Left ventricle myocardium inferior (tissue), 1 donor: Measurements from ENCODE around the gene APOL3. TPM values are rescaled to one million over a fixed set of nuclear protein-coding genes. Genes with fewer than 3 reads are reported as not detected.

Experiments
- DNase-seq: peaks from one replicate; pipeline ENCODE4 v3.0.0-alpha.2; 2020
- H3K27ac ChIP-seq: fragments of 200-600 bp; replicated peaks from 2 replicates; pipeline ENCODE4 v1.8.0; 2021
- H3K27me3 ChIP-seq: fragments of 200-600 bp; 2 replicates; pipeline ENCODE4 v1.8.0; 2021; ENCODE audit warnings: low read depth
- H3K36me3 ChIP-seq: fragments of 200-600 bp; 2 replicates; pipeline ENCODE4 v1.8.0; 2021
- H3K4me1 ChIP-seq: fragments of 200-600 bp; 2 replicates; pipeline ENCODE4 v1.8.0; 2021
- H3K4me3 ChIP-seq: fragments of 200-600 bp; 2 replicates; pipeline ENCODE4 v1.8.0; 2021; ENCODE audit warnings: mild to moderate bottlenecking, moderate library complexity
- H3K9me3 ChIP-seq: fragments of 200-600 bp; replicated peaks from 2 replicates; pipeline ENCODE4 v1.8.0; 2021
- intact Hi-C: fragments of 100-400 bp; cut with micrococcal nuclease; formaldehyde crosslinking; loops from one replicate; pipeline ENCODE4 v1.11.0; 2022
- total RNA-seq: library from RNA; stranded (reverse); fragmentation: NEBNext Ultra II Directional; extraction: Animal tissue kit (Norgen Biotek cat#: 25700); gene quantifications from one replicate; pipeline ENCODE4 v1.2.1, GENCODE V29; 2021
- TF ChIP-seq, protein P1 (sequence below): fragments of 200-600 bp; IDR thresholded peaks from 2 replicates; pipeline ENCODE4 v1.8.0; 2021; ENCODE audit warnings: antibody characterized with exemption, mild to moderate bottlenecking, borderline replicate concordance
- donor health status: DM: no; HTN: yes; CAD: no; lungs with severe emphysema.

APOL3 gene
- total RNA-seq, 1 donor from 2014 or later, result 21.3 TPM

DNA sequence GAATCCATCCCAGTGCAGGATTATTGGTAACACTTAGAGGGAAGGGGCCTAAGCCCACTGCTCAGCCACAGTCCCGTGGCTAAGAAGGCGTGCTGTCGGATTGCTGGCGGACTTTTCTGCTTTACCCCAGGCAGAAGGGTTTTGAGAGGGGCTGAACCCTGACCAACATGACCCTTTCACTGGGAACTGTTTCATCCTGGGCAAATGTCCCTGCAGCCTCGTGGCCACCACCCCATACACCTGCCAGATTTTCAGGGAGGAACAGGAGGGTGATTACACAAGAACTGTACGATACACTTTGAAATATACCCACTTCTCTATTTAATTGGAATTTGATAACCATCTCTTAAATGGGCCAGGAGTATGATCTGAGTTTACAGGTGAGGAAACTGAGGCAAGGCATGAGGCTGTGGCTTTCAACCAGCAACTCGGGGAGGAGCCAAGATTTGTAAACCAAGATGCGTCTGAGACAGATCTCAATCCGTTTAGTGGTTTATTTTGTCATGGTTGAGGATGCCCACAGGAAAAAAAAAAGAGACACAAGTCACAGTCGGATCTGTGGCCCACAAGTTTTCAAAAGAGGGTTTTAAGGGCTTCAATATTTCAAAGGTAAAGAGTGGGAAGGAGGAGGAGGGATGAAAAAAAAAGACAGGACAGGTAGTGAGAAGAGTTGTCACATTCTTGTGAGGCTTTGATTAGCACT, 6.1 kb upstream of the APOL3 start:
- intact Hi-C loops, result no loop called here
- DNase-seq, result no peak
- H3K9me3 ChIP-seq, result no peaks in the 10 kb centered on the region
- TF ChIP-seq, protein P1, sequence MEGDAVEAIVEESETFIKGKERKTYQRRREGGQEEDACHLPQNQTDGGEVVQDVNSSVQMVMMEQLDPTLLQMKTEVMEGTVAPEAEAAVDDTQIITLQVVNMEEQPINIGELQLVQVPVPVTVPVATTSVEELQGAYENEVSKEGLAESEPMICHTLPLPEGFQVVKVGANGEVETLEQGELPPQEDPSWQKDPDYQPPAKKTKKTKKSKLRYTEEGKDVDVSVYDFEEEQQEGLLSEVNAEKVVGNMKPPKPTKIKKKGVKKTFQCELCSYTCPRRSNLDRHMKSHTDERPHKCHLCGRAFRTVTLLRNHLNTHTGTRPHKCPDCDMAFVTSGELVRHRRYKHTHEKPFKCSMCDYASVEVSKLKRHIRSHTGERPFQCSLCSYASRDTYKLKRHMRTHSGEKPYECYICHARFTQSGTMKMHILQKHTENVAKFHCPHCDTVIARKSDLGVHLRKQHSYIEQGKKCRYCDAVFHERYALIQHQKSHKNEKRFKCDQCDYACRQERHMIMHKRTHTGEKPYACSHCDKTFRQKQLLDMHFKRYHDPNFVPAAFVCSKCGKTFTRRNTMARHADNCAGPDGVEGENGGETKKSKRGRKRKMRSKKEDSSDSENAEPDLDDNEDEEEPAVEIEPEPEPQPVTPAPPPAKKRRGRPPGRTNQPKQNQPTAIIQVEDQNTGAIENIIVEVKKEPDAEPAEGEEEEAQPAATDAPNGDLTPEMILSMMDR, result no peak
- H3K4me1 ChIP-seq, result peaks cover 8% of the 10 kb centered on the region
- no peaks in the 10 kb centered on the region for H3K27me3 ChIP-seq
- H3K36me3 ChIP-seq, result no peaks in the 10 kb centered on the region
- H3K27ac ChIP-seq, result no peak overlapping the region
- no peak overlapping the region for H3K4me3 ChIP-seq

DNA sequence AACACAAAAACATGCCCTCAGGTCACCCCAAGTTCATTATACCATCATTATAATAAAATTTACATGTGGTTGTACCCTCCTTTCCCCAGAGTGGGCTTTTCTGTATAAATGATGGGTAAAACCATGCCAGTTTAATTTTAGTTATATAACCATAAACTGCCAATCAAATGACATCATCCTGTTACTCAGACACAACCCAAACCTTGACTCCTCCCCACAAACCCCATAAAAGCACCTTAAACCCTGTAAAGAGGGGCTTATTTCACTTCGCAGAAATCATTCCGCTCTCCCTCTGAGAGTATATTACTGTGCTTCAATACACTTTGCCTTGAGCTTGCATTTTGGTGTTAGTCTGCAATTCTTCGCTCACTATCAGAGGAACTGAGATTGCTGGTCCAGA, 5.5 kb upstream of the APOL3 start:
- Histone ChIP-seq H3K4me1 (peaks cover 14% of the 10 kb centered on the region), H3K36me3 (no peaks in the 10 kb centered on the region), H3K27ac (no peak overlapping the region), H3K4me3 (no peak overlapping the region), H3K27me3 (no peaks in the 10 kb centered on the region), H3K9me3 (no peaks in the 10 kb centered on the region)
- TF ChIP-seq, protein P1, result no peak
- DNase-seq, result no peak
- intact Hi-C loops, result no loop called here

DNA sequence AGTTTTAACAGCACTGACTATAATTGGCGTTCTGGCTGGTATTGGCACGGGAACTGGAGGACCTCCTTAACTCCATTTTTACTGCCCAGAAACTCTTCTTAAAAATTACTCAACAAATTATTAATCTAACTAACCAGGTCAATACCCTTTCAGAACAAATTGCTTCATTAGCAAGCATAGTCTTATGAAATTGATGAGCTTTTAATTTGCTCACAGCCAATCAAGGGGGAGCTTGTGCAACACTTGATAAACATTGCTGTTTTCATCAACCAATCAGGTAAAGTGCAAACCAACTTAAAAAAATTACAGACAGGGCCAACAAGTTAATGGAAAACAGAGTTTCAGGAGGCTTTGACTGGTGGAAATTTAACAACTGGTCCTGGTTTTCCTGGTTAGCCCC, 4.6 kb upstream of the APOL3 start:
- H3K27ac ChIP-seq, result no peak overlapping the region
- H3K4me1 ChIP-seq, result peaks cover 20% of the 10 kb centered on the region
- TF ChIP-seq, protein P1, result no peak
- no peaks in the 10 kb centered on the region for H3K9me3 ChIP-seq
- no peak for DNase-seq
- no peaks in the 10 kb centered on the region for H3K27me3 ChIP-seq
- intact Hi-C loops, result no loop called here
- no peak overlapping the region for H3K4me3 ChIP-seq
- no peaks in the 10 kb centered on the region for H3K36me3 ChIP-seq

DNA sequence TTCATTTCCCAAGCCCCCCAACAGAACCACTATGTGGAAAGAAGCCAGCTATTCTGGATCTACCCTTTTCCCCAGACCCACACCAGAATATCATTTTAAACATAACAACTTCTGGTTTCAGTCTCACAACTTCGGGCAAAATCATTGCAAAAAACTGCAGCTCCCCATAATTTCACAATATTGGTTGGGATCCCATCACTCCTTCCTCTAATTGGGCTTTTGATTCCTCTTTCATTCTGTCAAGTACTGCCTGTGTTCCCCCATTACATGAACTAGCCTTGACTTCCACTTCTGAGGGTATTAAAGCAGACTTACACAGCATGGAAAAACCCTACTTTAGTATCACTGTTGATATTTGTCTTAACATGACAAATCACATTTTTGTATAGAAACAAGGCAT, 4.1 kb upstream of the APOL3 start:
- TF ChIP-seq, protein P1, result no peak
- DNase-seq, result no peak
- H3K27me3 ChIP-seq, result no peaks in the 10 kb centered on the region
- no peaks in the 10 kb centered on the region for H3K36me3 ChIP-seq
- no peak overlapping the region for H3K27ac ChIP-seq
- no peaks in the 10 kb centered on the region for H3K9me3 ChIP-seq
- H3K4me1 ChIP-seq, result peaks cover 26% of the 10 kb centered on the region
- H3K4me3 ChIP-seq, result no peak overlapping the region
- intact Hi-C loops, result no loop called here

DNA sequence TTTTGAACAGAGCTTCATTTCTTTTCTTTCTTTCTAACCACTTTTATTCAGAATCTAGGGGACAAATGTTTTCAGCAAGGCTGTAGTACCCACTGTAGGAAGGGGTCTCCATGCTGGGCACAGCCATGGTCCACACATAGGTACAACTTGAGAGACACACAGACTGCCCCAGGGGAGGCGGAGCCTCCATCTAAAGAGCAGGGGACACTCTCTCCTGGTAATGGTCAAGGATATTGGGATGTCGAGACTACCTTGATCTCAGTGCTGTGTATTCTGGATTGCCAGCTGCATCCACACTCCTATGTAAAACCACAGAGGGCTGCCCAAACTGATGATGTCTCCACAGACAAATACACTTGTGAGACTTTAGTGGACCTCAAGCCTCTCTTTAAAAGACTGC, 2.9 kb upstream of the APOL3 start:
- Histone ChIP-seq H3K9me3 (no peaks in the 10 kb centered on the region), H3K4me1 (peaks cover 37% of the 10 kb centered on the region), H3K4me3 (no peak overlapping the region), H3K27ac (no peak overlapping the region), H3K36me3 (no peaks in the 10 kb centered on the region), H3K27me3 (no peaks in the 10 kb centered on the region)
- DNase-seq, result no peak
- TF ChIP-seq, protein P1, result no peak
- intact Hi-C loops, result no loop called here
